ENCODE results near the gene DLGAP1. TPM values are rescaled to one million over a fixed set of nuclear protein-coding genes. Genes with fewer than 3 reads are reported as not detected.

DLGAP1 gene
- total and polyA plus RNA-seq, 10 of the 15 experiments (the other 5 are each of a cell fraction or from before 2014, with no cell fraction given), result 0.23 to 27.6 (median 1.9) TPM

DNA sequence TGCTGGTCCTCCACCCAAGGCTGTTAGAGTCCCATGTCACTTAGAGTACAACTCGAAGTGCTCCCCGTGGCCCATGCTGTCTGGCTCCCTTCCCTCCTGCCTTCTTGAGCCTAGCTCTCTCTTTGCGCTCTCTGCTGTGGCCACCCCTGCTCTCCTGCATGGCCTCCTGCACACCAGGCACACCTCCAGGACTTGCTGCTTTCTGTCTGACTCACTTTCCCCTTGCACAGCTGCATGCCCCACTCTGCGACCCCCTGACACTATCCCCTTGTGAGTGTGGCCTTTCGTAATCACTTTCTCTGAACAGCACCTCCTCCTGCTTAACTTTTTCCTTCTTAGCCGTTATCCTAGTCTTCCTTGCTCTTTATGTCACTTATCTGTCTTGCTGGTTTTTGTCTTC is 661.6 kb downstream of the DLGAP1 start:
- Histone ChIP-seq H3K27ac (ENCODE audit: control insufficient read depth, insufficient read depth) (no peak overlapping the region), H3K9me3 (replicated peaks; ENCODE audit: control insufficient read depth, insufficient read depth, low read length) (no peaks in the 10 kb centered on the region), H3K27me3 (replicated peaks in 1 of 2; ENCODE audit: control insufficient read depth in 2 of 2, insufficient read depth in 2 of 2, low read length in 1 of 2) (no peaks in the 10 kb centered on the region), H3K4me2 (ENCODE audit: control insufficient read depth, insufficient read depth) (no peak overlapping the region), H4K20me1 (ENCODE audit: control insufficient read depth, insufficient read depth) (no peaks in the 10 kb centered on the region), H3K4me1 (ENCODE audit: control insufficient read depth, insufficient read depth, low read length) (no peaks in the 10 kb centered on the region), H3K9ac (ENCODE audit: control insufficient read depth, insufficient read depth, low read length) (no peak overlapping the region), H3K4me3 (no peak overlapping the region), H3K79me2 (ENCODE audit: control insufficient read depth, insufficient read depth, low read length) (no peaks in the 10 kb centered on the region), H3K36me3 (ENCODE audit: control insufficient read depth in 2 of 2, insufficient read depth in 2 of 2, low read length in 1 of 2) (no peaks in the 10 kb centered on the region), H2AFZ (ENCODE audit: control insufficient read depth, low read depth, low read length) (no peak overlapping the region)
- POLR2A ChIA-PET, result no interaction called here
- no TSS peak for BruUV-seq (replicated peaks)
- in situ Hi-C loops (cut with MboI) (no loop called here), intact Hi-C loops (cut with micrococcal nuclease; ENCODE audit: unreplicated experiment) (no loop called here)
- CTCF ChIA-PET, result interaction anchor here (1.0 to 2.0 kb wide), 5 partner anchors 22 to 1265 kb away, joined by 3 to 11 read pairs (median 3); no protein-coding TSS in a partner anchor
- no peak for DNase-seq (ENCODE audit: low read depth, low spot score)
- RAD21 ChIA-PET (ENCODE audit: unreplicated experiment), result no interaction called here
- no peak for ATAC-seq
- FAIRE-seq, result no peak
- 35% methylated on average over 5 of the region's 6 CpGs for whole genome bisulfite sequencing (ENCODE audit: insufficient coverage, insufficient replicate concordance, low lambda C conversion rate, missing lambda C conversion rate)
- SMC1A ChIA-PET (ENCODE audit: uncharacterized antibody, unreplicated experiment), result interaction anchor here (1.1 to 3.1 kb wide), 3 partner anchors 22 to 76 kb away, joined by 4 to 11 read pairs (median 4); no protein-coding TSS in a partner anchor
- TF ChIP-seq, protein P1, sequence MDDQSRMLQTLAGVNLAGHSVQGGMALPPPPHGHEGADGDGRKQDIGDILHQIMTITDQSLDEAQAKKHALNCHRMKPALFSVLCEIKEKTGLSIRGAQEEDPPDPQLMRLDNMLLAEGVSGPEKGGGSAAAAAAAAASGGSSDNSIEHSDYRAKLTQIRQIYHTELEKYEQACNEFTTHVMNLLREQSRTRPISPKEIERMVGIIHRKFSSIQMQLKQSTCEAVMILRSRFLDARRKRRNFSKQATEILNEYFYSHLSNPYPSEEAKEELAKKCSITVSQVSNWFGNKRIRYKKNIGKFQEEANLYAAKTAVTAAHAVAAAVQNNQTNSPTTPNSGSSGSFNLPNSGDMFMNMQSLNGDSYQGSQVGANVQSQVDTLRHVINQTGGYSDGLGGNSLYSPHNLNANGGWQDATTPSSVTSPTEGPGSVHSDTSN (IDR thresholded peaks at IDR 0.05; ENCODE audit: insufficient replicate concordance, low read depth, low read length), result no peak
- TF ChIP-seq, protein P2, sequence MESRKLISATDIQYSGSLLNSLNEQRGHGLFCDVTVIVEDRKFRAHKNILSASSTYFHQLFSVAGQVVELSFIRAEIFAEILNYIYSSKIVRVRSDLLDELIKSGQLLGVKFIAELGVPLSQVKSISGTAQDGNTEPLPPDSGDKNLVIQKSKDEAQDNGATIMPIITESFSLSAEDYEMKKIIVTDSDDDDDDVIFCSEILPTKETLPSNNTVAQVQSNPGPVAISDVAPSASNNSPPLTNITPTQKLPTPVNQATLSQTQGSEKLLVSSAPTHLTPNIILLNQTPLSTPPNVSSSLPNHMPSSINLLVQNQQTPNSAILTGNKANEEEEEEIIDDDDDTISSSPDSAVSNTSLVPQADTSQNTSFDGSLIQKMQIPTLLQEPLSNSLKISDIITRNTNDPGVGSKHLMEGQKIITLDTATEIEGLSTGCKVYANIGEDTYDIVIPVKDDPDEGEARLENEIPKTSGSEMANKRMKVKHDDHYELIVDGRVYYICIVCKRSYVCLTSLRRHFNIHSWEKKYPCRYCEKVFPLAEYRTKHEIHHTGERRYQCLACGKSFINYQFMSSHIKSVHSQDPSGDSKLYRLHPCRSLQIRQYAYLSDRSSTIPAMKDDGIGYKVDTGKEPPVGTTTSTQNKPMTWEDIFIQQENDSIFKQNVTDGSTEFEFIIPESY (IDR thresholded peaks at IDR 0.05), result no peak
- TF ChIP-seq GABPA (IDR thresholded peaks at IDR 0.05; ENCODE audit: low read depth) (no peak), SP1 (IDR thresholded peaks at IDR 0.05; ENCODE audit: low read depth, low read length) (no peak), ZZZ3 (IDR thresholded peaks at IDR 0.05; ENCODE audit: control insufficient read depth, insufficient read length, low read depth) (no peak), CREM (IDR thresholded peaks at IDR 0.05; ENCODE audit: low read depth) (no peak), POLR2AphosphoS2 (IDR thresholded peaks at IDR 0.05; ENCODE audit: low read depth, low read length) (no peak), POLR2AphosphoS5 (IDR thresholded peaks at IDR 0.05; ENCODE audit: low read length) (no peak), NRF1 (conservative IDR thresholded peaks at IDR 0.05; ENCODE audit: low read depth, low read length) (no peak), SMARCA5 (IDR thresholded peaks at IDR 0.05) (no peak)
- TF ChIP-seq, protein P3, sequence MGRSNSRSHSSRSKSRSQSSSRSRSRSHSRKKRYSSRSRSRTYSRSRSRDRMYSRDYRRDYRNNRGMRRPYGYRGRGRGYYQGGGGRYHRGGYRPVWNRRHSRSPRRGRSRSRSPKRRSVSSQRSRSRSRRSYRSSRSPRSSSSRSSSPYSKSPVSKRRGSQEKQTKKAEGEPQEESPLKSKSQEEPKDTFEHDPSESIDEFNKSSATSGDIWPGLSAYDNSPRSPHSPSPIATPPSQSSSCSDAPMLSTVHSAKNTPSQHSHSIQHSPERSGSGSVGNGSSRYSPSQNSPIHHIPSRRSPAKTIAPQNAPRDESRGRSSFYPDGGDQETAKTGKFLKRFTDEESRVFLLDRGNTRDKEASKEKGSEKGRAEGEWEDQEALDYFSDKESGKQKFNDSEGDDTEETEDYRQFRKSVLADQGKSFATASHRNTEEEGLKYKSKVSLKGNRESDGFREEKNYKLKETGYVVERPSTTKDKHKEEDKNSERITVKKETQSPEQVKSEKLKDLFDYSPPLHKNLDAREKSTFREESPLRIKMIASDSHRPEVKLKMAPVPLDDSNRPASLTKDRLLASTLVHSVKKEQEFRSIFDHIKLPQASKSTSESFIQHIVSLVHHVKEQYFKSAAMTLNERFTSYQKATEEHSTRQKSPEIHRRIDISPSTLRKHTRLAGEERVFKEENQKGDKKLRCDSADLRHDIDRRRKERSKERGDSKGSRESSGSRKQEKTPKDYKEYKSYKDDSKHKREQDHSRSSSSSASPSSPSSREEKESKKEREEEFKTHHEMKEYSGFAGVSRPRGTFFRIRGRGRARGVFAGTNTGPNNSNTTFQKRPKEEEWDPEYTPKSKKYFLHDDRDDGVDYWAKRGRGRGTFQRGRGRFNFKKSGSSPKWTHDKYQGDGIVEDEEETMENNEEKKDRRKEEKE (IDR thresholded peaks at IDR 0.05), result no peak
- TF ChIP-seq, protein P4, sequence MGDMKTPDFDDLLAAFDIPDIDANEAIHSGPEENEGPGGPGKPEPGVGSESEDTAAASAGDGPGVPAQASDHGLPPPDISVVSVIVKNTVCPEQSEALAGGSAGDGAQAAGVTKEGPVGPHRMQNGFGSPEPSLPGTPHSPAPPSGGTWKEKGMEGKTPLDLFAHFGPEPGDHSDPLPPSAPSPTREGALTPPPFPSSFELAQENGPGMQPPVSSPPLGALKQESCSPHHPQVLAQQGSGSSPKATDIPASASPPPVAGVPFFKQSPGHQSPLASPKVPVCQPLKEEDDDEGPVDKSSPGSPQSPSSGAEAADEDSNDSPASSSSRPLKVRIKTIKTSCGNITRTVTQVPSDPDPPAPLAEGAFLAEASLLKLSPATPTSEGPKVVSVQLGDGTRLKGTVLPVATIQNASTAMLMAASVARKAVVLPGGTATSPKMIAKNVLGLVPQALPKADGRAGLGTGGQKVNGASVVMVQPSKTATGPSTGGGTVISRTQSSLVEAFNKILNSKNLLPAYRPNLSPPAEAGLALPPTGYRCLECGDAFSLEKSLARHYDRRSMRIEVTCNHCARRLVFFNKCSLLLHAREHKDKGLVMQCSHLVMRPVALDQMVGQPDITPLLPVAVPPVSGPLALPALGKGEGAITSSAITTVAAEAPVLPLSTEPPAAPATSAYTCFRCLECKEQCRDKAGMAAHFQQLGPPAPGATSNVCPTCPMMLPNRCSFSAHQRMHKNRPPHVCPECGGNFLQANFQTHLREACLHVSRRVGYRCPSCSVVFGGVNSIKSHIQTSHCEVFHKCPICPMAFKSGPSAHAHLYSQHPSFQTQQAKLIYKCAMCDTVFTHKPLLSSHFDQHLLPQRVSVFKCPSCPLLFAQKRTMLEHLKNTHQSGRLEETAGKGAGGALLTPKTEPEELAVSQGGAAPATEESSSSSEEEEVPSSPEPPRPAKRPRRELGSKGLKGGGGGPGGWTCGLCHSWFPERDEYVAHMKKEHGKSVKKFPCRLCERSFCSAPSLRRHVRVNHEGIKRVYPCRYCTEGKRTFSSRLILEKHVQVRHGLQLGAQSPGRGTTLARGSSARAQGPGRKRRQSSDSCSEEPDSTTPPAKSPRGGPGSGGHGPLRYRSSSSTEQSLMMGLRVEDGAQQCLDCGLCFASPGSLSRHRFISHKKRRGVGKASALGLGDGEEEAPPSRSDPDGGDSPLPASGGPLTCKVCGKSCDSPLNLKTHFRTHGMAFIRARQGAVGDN (IDR thresholded peaks at IDR 0.05), result no peak
